K562 (cell line): Measurements from ENCODE around the gene LBR.

ENCODE experiments used
- CREB1 ChIP-seq, 2 experiments: sonication (generic) in 1 of 2; formaldehyde crosslinking in 1 of 2; IDR thresholded peaks; 2 replicates each; pipeline versions ENCODE4 v1.6.1 to v1.8.0; 2012 to 2022; ENCODE audit warnings: inconsistent platforms in 1 of 2, mild to moderate bottlenecking in 1 of 2, missing genetic modification reagents in 1 of 2, moderate library complexity in 1 of 2
- CTCF ChIP-seq, 3 experiments: IDR thresholded peaks in 2 of 3; conservative IDR thresholded peaks in 1 of 3; 2 replicates each; pipeline ENCODE4 v1.5.1; 2011 to 2012; ENCODE audit warnings: low read length in 3 of 3, mild to moderate bottlenecking in 3 of 3, control low read depth in 2 of 3, improper control_type of control experiment in 1 of 3, inconsistent platforms in 1 of 3, low read depth in 1 of 3, mixed read lengths in 1 of 3, moderate library complexity in 1 of 3; ENCODE audit not compliant: insufficient read depth in 2 of 3
- FUS ChIP-seq: fragments of 200-400 bp; formaldehyde crosslinking; optimal IDR thresholded peaks from 2 replicates; pipeline ENCODE3; 2017; ENCODE audit warnings: low read depth, low read length
- LARP7 ChIP-seq: fragments of 450-650 bp; IDR thresholded peaks from 2 replicates; pipeline ENCODE4 v1.6.1; 2016
- MEF2D ChIP-seq: conservative IDR thresholded peaks from 2 replicates; pipeline ENCODE4 v1.6.1; 2016; ENCODE audit warnings: low read depth, missing genetic modification characterization, missing compliant biosample characterization
- MEIS2 ChIP-seq: fragments of 450-650 bp; IDR thresholded peaks from 2 replicates; pipeline ENCODE4 v1.6.1; 2014; ENCODE audit warnings: mild to moderate bottlenecking; ENCODE audit not compliant: partially characterized antibody
- MYBL2 ChIP-seq, 2 experiments: fragments of 450-650 bp in 1 of 2; sonication (generic) in 1 of 2; formaldehyde crosslinking in 1 of 2; IDR thresholded peaks; 2 replicates each; pipeline versions ENCODE4 v1.6.1 to v1.8.1; 2017 to 2022; ENCODE audit warnings: borderline replicate concordance in 1 of 2, inconsistent platforms in 1 of 2, low read depth in 1 of 2, mild to moderate bottlenecking in 1 of 2, missing genetic modification reagents in 1 of 2, moderate library complexity in 1 of 2
- POLR2AphosphoS5 ChIP-seq: IDR thresholded peaks from 2 replicates; pipeline ENCODE4 v1.6.1; 2011; ENCODE audit warnings: mild to moderate bottlenecking, low read depth, low read length, moderate library complexity; ENCODE audit not compliant: control insufficient read depth, insufficient read depth
- ZNF12 ChIP-seq: sonication (generic); formaldehyde crosslinking; IDR thresholded peaks from 2 replicates; pipeline ENCODE4 v1.4.0; 2020; ENCODE audit warnings: mild to moderate bottlenecking, missing genetic modification reagents
- TF ChIP-seq, protein P1 (sequence below): sonication (generic); formaldehyde crosslinking; IDR thresholded peaks from 2 replicates; pipeline ENCODE4 v1.8.1; 2023; ENCODE audit warnings: mild to moderate bottlenecking, missing genetic modification reagents, moderate library complexity
- TF ChIP-seq, protein P2 (sequence below): fragments of 250-450 bp; sonication (Bioruptor Pico); IDR thresholded peaks from 2 replicates; pipeline ENCODE4 v1.5.0; 2020; ENCODE audit warnings: mild to moderate bottlenecking, borderline replicate concordance
- TF ChIP-seq, protein P3 (sequence below): fragments of 450-650 bp; IDR thresholded peaks from 2 replicates; pipeline ENCODE4 v1.7.0; 2016; ENCODE audit warnings: borderline replicate concordance
- TF ChIP-seq, protein P4 (sequence below): sonication (generic); formaldehyde crosslinking; IDR thresholded peaks from 2 replicates; pipeline ENCODE4 v1.8.0; 2022; ENCODE audit warnings: mild to moderate bottlenecking, missing genetic modification reagents

- TF ChIP-seq POLR2AphosphoS5 (no peak), MEF2D (no peak), CTCF (IDR thresholded peaks at IDR 0.05 in 2 of 3, conservative IDR thresholded peaks at IDR 0.05 in 1 of 3; ENCODE audit: insufficient read depth in 2 of 3, low read depth in 1 of 3, low read length in 3 of 3) (no peak), ZNF12 (CRISPR knock-in tag) (no peak), MEIS2 (no peak), MYBL2 (IDR thresholded peaks at IDR 0.05; ENCODE audit: low read depth) (no peak), MYBL2 (CRISPR knock-in tag; IDR thresholded peaks at IDR 0.05; ENCODE audit: borderline replicate concordance) (no peak), CREB1 (IDR thresholded peaks at IDR 0.05) (no peak), CREB1 (CRISPR knock-in tag; IDR thresholded peaks at IDR 0.05) (no peak), LARP7 (no peak), FUS (no peak)
- TF ChIP-seq, protein P1, sequence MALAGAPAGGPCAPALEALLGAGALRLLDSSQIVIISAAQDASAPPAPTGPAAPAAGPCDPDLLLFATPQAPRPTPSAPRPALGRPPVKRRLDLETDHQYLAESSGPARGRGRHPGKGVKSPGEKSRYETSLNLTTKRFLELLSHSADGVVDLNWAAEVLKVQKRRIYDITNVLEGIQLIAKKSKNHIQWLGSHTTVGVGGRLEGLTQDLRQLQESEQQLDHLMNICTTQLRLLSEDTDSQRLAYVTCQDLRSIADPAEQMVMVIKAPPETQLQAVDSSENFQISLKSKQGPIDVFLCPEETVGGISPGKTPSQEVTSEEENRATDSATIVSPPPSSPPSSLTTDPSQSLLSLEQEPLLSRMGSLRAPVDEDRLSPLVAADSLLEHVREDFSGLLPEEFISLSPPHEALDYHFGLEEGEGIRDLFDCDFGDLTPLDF (CRISPR knock-in tag): no peak
- TF ChIP-seq, protein P2, sequence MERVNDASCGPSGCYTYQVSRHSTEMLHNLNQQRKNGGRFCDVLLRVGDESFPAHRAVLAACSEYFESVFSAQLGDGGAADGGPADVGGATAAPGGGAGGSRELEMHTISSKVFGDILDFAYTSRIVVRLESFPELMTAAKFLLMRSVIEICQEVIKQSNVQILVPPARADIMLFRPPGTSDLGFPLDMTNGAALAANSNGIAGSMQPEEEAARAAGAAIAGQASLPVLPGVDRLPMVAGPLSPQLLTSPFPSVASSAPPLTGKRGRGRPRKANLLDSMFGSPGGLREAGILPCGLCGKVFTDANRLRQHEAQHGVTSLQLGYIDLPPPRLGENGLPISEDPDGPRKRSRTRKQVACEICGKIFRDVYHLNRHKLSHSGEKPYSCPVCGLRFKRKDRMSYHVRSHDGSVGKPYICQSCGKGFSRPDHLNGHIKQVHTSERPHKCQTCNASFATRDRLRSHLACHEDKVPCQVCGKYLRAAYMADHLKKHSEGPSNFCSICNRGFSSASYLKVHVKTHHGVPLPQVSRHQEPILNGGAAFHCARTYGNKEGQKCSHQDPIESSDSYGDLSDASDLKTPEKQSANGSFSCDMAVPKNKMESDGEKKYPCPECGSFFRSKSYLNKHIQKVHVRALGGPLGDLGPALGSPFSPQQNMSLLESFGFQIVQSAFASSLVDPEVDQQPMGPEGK: no peak
- TF ChIP-seq, protein P3, sequence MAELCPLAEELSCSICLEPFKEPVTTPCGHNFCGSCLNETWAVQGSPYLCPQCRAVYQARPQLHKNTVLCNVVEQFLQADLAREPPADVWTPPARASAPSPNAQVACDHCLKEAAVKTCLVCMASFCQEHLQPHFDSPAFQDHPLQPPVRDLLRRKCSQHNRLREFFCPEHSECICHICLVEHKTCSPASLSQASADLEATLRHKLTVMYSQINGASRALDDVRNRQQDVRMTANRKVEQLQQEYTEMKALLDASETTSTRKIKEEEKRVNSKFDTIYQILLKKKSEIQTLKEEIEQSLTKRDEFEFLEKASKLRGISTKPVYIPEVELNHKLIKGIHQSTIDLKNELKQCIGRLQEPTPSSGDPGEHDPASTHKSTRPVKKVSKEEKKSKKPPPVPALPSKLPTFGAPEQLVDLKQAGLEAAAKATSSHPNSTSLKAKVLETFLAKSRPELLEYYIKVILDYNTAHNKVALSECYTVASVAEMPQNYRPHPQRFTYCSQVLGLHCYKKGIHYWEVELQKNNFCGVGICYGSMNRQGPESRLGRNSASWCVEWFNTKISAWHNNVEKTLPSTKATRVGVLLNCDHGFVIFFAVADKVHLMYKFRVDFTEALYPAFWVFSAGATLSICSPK: no peak
- TF ChIP-seq, protein P4, sequence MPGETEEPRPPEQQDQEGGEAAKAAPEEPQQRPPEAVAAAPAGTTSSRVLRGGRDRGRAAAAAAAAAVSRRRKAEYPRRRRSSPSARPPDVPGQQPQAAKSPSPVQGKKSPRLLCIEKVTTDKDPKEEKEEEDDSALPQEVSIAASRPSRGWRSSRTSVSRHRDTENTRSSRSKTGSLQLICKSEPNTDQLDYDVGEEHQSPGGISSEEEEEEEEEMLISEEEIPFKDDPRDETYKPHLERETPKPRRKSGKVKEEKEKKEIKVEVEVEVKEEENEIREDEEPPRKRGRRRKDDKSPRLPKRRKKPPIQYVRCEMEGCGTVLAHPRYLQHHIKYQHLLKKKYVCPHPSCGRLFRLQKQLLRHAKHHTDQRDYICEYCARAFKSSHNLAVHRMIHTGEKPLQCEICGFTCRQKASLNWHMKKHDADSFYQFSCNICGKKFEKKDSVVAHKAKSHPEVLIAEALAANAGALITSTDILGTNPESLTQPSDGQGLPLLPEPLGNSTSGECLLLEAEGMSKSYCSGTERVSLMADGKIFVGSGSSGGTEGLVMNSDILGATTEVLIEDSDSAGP (CRISPR knock-in tag): no peak
Measured at GRCh38 chr1:225368036-225368552, 59.7 kb downstream of the LBR start.
